H1 (cell line): ENCODE measurements around the gene SLC26A9. TPM values are rescaled to one million over a fixed set of nuclear protein-coding genes. Genes with fewer than 3 reads are reported as not detected.

Source experiments
- E2F6 ChIP-seq: IDR thresholded peaks from 2 replicates; pipeline ENCODE4 v1.6.1; 2012; ENCODE audit warnings: inconsistent platforms
- JUND ChIP-seq: IDR thresholded peaks from 2 replicates; pipeline ENCODE4 v1.6.1; 2011; ENCODE audit warnings: mild to moderate bottlenecking, improper control_type of control experiment, low read length
- KDM1A ChIP-seq: fragments of 200-600, 300-600 bp; sonication (generic); IDR thresholded peaks from 2 replicates; pipeline ENCODE4 v1.7.1; 2016; ENCODE audit warnings: mild to moderate bottlenecking, low read length, borderline replicate concordance
- POLR2AphosphoS5 ChIP-seq: IDR thresholded peaks from 2 replicates; pipeline ENCODE4 v1.6.1; 2011; ENCODE audit warnings: low read depth, low read length
- RBBP5 ChIP-seq: IDR thresholded peaks from 2 replicates; pipeline ENCODE4 v1.7.1; 2012; ENCODE audit warnings: low read depth, mild to moderate bottlenecking, inconsistent platforms, low read length, moderate library complexity, borderline replicate concordance
- SIN3A ChIP-seq, 2 experiments: IDR thresholded peaks in 1 of 2; conservative IDR thresholded peaks in 1 of 2; 2 replicates each; pipeline ENCODE4 v1.6.1; 2011 to 2012; ENCODE audit warnings: low read length in 2 of 2, improper control_type of control experiment in 1 of 2, low read depth in 1 of 2, mild to moderate bottlenecking in 1 of 2
- SP1 ChIP-seq: IDR thresholded peaks from 2 replicates; pipeline ENCODE4 v1.6.1; 2011; ENCODE audit warnings: low read depth, low read length
- TAF1 ChIP-seq: IDR thresholded peaks from 2 replicates; pipeline ENCODE4 v1.6.1; 2011; ENCODE audit warnings: mild to moderate bottlenecking, low read depth, low read length
- TCF12 ChIP-seq: IDR thresholded peaks from 2 replicates; pipeline ENCODE4 v1.6.1; 2011; ENCODE audit warnings: low read depth, mild to moderate bottlenecking, low read length
- polyA plus RNA-seq, 7 experiments: library from polyadenylated mRNA; depleted of rRNA in 3 of 7; stranded (reverse) in 5 of 7; unstranded in 2 of 7; fragments of >200 nt in 5 of 7; fragments of 200-250 nt in 2 of 7; gene quantifications; 1 replicate in 5 of 7; 2 replicates in 1 of 7; 4 replicates in 1 of 7; pipeline versions ENCODE4 v1.2.1 to v1.2.3, GENCODE V29; 2011 to 2013; ENCODE audit warnings: missing spikeins in 2 of 7, mixed read lengths in 2 of 7
- total RNA-seq: library from RNA; stranded (reverse); fragmentation: NEBNext Ultra II Directional; extraction: Animal tissue kit (Norgen Biotek cat#: 25700); gene quantifications from 2 replicates; pipeline ENCODE4 v1.2.1, GENCODE V29; 2021

The SLC26A9 gene
- total and polyA plus RNA-seq, 2 of the 8 experiments (the other 6 are each of a cell fraction or from before 2014, with no cell fraction given) = not detected

DNA sequence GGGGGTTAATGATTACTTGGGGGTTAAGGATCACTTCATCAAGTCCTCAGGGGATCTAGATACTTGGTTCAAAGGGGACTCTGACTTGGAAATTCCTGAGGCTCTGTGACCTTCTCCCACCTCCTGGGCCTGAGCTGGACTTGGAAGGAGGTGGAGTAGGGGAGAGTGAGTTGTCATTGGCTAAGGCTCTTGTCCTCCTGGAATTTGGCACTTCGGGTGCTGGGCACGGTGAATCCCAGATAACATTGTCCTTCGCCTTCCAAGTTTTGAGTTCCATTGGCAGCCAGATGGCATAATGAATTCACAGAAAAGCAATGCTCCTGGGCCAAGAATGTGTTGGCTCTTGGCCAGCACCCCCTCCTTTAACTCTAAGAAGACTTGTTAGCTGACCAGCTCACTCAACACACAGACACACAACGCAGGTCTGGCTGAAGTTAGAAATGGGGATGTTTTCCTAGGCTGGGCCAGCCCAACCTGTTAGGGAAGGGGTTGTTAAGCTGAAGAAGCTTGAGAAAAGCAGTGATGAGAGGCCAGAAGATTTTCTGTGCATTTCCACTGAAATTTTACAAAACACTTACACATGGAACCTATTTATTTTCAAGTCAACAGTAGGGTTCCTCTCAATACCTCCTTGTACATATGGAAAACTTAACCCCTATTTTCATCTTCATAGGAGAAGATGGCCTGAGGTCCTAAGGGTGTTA is 29.7 kb downstream of the SLC26A9 start (continued):
- TF ChIP-seq SP1 = no peak
- TF ChIP-seq SIN3A (conservative IDR thresholded peaks at IDR 0.05 in 1 of 2, IDR thresholded peaks at IDR 0.05 in 1 of 2; ENCODE audit: low read depth in 1 of 2, low read length in 2 of 2) = no peak
- TF ChIP-seq RBBP5 = no peak
- no peak for TF ChIP-seq JUND
- TF ChIP-seq TAF1 = no peak
- TF ChIP-seq TCF12 = no peak
- TF ChIP-seq POLR2AphosphoS5 = no peak
- no peak for TF ChIP-seq E2F6
- TF ChIP-seq KDM1A = no peak
